Smooth muscle cell of the brain vasculature (primary cell): Measurements from ENCODE around the gene TRIP11.

ENCODE experiments used
- DNase-seq: peaks from one replicate; pipeline ENCODE4 v3.0.0-alpha.2; 2012; ENCODE audit warnings: low read depth, low spot score

Gene TRIP11

GRCh38 chr14:91919814-91920213 is 120.0 kb downstream of the TRIP11 start:
- DNase-seq: no peak

- DNase-seq: no peak
Measured at GRCh38 chr14:91918186-91918883, 121.5 kb downstream of the TRIP11 start.
